ENCODE measurements around the gene DIS3L2.
"Not testable (repeated sequence)": the region's sequence is repeated elsewhere in the genome, so short reads cannot be mapped to it uniquely, and the experiment has no call there.

The DIS3L2 gene

GRCh38 chr2:232013701-232014353, 52.3 kb downstream of the DIS3L2 start:
- DNase-seq, result no peak

GRCh38 chr2:232014681-232015080, 53.2 kb downstream of the DIS3L2 start:
- no peak for DNase-seq

GRCh38 chr2:232018181-232018580, 56.7 kb downstream of the DIS3L2 start:
- DNase-seq, result no peak

- peak; percentile 9 for DNase-seq
Observed at GRCh38 chr2:232022718-232023117, 61.2 kb downstream of the DIS3L2 start.

- no peak for DNase-seq
Observed at GRCh38 chr2:232023426-232023825, 61.9 kb downstream of the DIS3L2 start.

- no peak for DNase-seq
Observed at GRCh38 chr2:232024457-232024856, 62.9 kb downstream of the DIS3L2 start.

GRCh38 chr2:232026910-232027309, 65.4 kb downstream of the DIS3L2 start:
- no peak for DNase-seq

GRCh38 chr2:232027530-232027929, 66.0 kb downstream of the DIS3L2 start:
- DNase-seq, result no peak

- no peak for DNase-seq
Observed at GRCh38 chr2:232028071-232028470, 66.6 kb downstream of the DIS3L2 start.

- DNase-seq, result no peak
Observed at GRCh38 chr2:232028631-232029030, 67.1 kb downstream of the DIS3L2 start.

GRCh38 chr2:232029346-232029745, 67.8 kb downstream of the DIS3L2 start:
- DNase-seq, result no peak

GRCh38 chr2:232030229-232030628, 68.7 kb downstream of the DIS3L2 start:
- DNase-seq, result no peak

- DNase-seq, result not testable (repeated sequence)
Observed at GRCh38 chr2:232035292-232035691, 73.8 kb downstream of the DIS3L2 start.

- not testable (repeated sequence) for DNase-seq
Observed at GRCh38 chr2:232036876-232037275, 75.4 kb downstream of the DIS3L2 start.

GRCh38 chr2:232038251-232038880, 76.9 kb downstream of the DIS3L2 start:
- no peak for DNase-seq

GRCh38 chr2:232038881-232039485, 77.5 kb downstream of the DIS3L2 start:
- no peak for DNase-seq

GRCh38 chr2:232042911-232043574, 81.5 kb downstream of the DIS3L2 start:
- DNase-seq, result no peak

GRCh38 chr2:232043966-232044365, 82.5 kb downstream of the DIS3L2 start:
- no peak for DNase-seq

- DNase-seq, result no peak
Observed at GRCh38 chr2:232049350-232049749, 87.8 kb downstream of the DIS3L2 start.

GRCh38 chr2:232052591-232052990, 91.1 kb downstream of the DIS3L2 start:
- DNase-seq, result no peak

GRCh38 chr2:232053777-232054176, 92.3 kb downstream of the DIS3L2 start:
- no peak for DNase-seq

- DNase-seq, result no peak
Observed at GRCh38 chr2:232058063-232058877, 96.8 kb downstream of the DIS3L2 start.

GRCh38 chr2:232058931-232059330, 97.4 kb downstream of the DIS3L2 start:
- DNase-seq, result no peak

Measured in hematopoietic multipotent progenitor cell treated with erythropoietin and hydrocortisone succinate and interleukin-3 and kit ligand, for 8 days (in vitro differentiated cells).